Measurements from ENCODE around the gene HNRNPCL1. TPM values are rescaled to one million over a fixed set of nuclear protein-coding genes. Genes with fewer than 3 reads are reported as not detected.
"Not testable (repeated sequence)": the region's sequence is repeated elsewhere in the genome, so short reads cannot be mapped to it uniquely, and the experiment has no call there.

HNRNPCL1 gene
- total and polyA plus RNA-seq, 4 donors, result not detected

- H3K27ac ChIP-seq (ENCODE audit: low read depth in 1 of 2, low read length in 2 of 2); H3K4me1 ChIP-seq (ENCODE audit: control insufficient read depth in 1 of 2, insufficient read depth in 2 of 2, low read length in 2 of 2); H3K4me3 ChIP-seq (ENCODE audit: low read length in 2 of 2); H3K9me3 ChIP-seq (ENCODE audit: control insufficient read depth, low read length); DNase-seq; intact Hi-C loops (cut with DNase I); H3K36me3 ChIP-seq (ENCODE audit: control insufficient read depth in 1 of 2, insufficient read depth in 2 of 2, low read length in 1 of 2); ATAC-seq (ENCODE audit: low FRiP score); H3K27me3 ChIP-seq (ENCODE audit: control insufficient read depth in 1 of 2, insufficient read depth in 2 of 2, low read length in 1 of 2): not testable (repeated sequence)
- 72 to 77% methylated on average over 6 of the region's 6 CpGs for WGBS, 2 donors
These were observed 29.5 kb downstream of the HNRNPCL1 start for GRCh38 chr1:12819061-12819460.

GRCh38 chr1:12811409-12811784 lies 37.1 kb downstream of the HNRNPCL1 start:
- intact Hi-C loops (cut with DNase I), result no loop called here
- H3K4me1 ChIP-seq (ENCODE audit: control insufficient read depth in 1 of 2, insufficient read depth in 2 of 2, low read length in 2 of 2), result no peaks in the 10 kb centered on the region
- DNase-seq (no peak), ATAC-seq (ENCODE audit: low FRiP score) (no peak)
- H3K9me3 ChIP-seq (ENCODE audit: control insufficient read depth, low read length), result no peaks in the 10 kb centered on the region
- no peak overlapping the region for H3K4me3 ChIP-seq (ENCODE audit: low read length in 2 of 2)
- 52 to 58% methylated on average over 2 of the region's 2 CpGs for WGBS, 2 donors
- peaks cover 0 to 1% of the 10 kb centered on the region in 2 donors for H3K27me3 ChIP-seq (ENCODE audit: control insufficient read depth in 1 of 2, insufficient read depth in 2 of 2, low read length in 1 of 2)
- no peaks in the 10 kb centered on the region for H3K36me3 ChIP-seq (ENCODE audit: control insufficient read depth in 1 of 2, insufficient read depth in 2 of 2, low read length in 1 of 2)
- no peak overlapping the region for H3K27ac ChIP-seq (ENCODE audit: low read depth in 1 of 2, low read length in 2 of 2)

GRCh38 chr1:12810691-12811408 lies 37.7 kb downstream of the HNRNPCL1 start:
- WGBS, 2 donors, result 64 to 69% methylated on average over 5 of the region's 5 CpGs
- intact Hi-C loops (cut with DNase I), result no loop called here
- no peak overlapping the region for H3K4me3 ChIP-seq (ENCODE audit: low read length in 2 of 2)
- DNase-seq, result no peak
- no peaks in the 10 kb centered on the region for H3K4me1 ChIP-seq (ENCODE audit: control insufficient read depth in 1 of 2, insufficient read depth in 2 of 2, low read length in 2 of 2)
- no peaks in the 10 kb centered on the region for H3K36me3 ChIP-seq (ENCODE audit: control insufficient read depth in 1 of 2, insufficient read depth in 2 of 2, low read length in 1 of 2)
- ATAC-seq (ENCODE audit: low FRiP score), result no peak
- H3K27ac ChIP-seq (ENCODE audit: low read depth in 1 of 2, low read length in 2 of 2), result no peak overlapping the region
- peaks cover 0 to 1% of the 10 kb centered on the region in 2 donors for H3K27me3 ChIP-seq (ENCODE audit: control insufficient read depth in 1 of 2, insufficient read depth in 2 of 2, low read length in 1 of 2)
- no peaks in the 10 kb centered on the region for H3K9me3 ChIP-seq (ENCODE audit: control insufficient read depth, low read length)

DNA sequence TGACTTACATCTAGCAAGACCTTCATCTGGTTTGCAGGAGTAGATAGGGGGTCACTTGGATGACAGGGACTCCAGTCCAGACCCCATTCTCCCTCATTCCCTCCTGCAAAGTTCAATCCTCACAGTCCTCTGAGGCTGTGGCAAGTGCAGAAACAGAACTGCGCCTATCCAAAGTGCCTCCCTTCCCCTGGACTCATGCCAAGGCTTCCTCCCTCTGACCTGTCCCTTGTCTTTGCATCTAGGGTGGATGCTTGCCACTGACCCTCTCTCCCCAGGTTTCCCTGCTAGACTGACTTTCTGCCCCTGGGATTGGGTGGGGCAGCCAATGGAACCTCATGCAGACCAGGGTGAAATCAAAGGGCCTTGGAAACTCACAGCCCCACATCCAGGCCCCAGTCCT lies 38.6 kb downstream of the HNRNPCL1 start:
- H3K27ac ChIP-seq (ENCODE audit: low read depth in 1 of 2, low read length in 2 of 2), result no peak overlapping the region
- H3K36me3 ChIP-seq (ENCODE audit: control insufficient read depth in 1 of 2, insufficient read depth in 2 of 2, low read length in 1 of 2), result no peaks in the 10 kb centered on the region
- 87 to 95% methylated on average over 1 of the region's 1 CpG for WGBS, 2 donors
- H3K4me3 ChIP-seq (ENCODE audit: low read length in 2 of 2), result no peak overlapping the region
- DNase-seq (no peak), ATAC-seq (ENCODE audit: low FRiP score) (no peak)
- H3K9me3 ChIP-seq (ENCODE audit: control insufficient read depth, low read length), result no peaks in the 10 kb centered on the region
- intact Hi-C loops (cut with DNase I), result no loop called here
- no peaks in the 10 kb centered on the region for H3K4me1 ChIP-seq (ENCODE audit: control insufficient read depth in 1 of 2, insufficient read depth in 2 of 2, low read length in 2 of 2)
- H3K27me3 ChIP-seq (ENCODE audit: control insufficient read depth in 1 of 2, insufficient read depth in 2 of 2, low read length in 1 of 2), result peaks cover 0 to 1% of the 10 kb centered on the region in 2 donors

- no peaks in the 10 kb centered on the region for H3K36me3 ChIP-seq (ENCODE audit: control insufficient read depth in 1 of 2, insufficient read depth in 2 of 2, low read length in 1 of 2)
- H3K27ac ChIP-seq (ENCODE audit: low read depth in 1 of 2, low read length in 2 of 2), result no peak overlapping the region
- H3K9me3 ChIP-seq (ENCODE audit: control insufficient read depth, low read length), result no peaks in the 10 kb centered on the region
- no peak for DNase-seq
- WGBS, 2 donors, result 73 to 84% methylated on average over 2 of the region's 2 CpGs
- H3K27me3 ChIP-seq (ENCODE audit: control insufficient read depth in 1 of 2, insufficient read depth in 2 of 2, low read length in 1 of 2), result no peaks in the 10 kb centered on the region
- ATAC-seq (ENCODE audit: low FRiP score), result no peak
- no peak overlapping the region for H3K4me3 ChIP-seq (ENCODE audit: low read length in 2 of 2)
- intact Hi-C loops (cut with DNase I), result no loop called here
- no peaks in the 10 kb centered on the region for H3K4me1 ChIP-seq (ENCODE audit: control insufficient read depth in 1 of 2, insufficient read depth in 2 of 2, low read length in 2 of 2)
These were observed 48.8 kb downstream of the HNRNPCL1 start for GRCh38 chr1:12799730-12800129.

DNA sequence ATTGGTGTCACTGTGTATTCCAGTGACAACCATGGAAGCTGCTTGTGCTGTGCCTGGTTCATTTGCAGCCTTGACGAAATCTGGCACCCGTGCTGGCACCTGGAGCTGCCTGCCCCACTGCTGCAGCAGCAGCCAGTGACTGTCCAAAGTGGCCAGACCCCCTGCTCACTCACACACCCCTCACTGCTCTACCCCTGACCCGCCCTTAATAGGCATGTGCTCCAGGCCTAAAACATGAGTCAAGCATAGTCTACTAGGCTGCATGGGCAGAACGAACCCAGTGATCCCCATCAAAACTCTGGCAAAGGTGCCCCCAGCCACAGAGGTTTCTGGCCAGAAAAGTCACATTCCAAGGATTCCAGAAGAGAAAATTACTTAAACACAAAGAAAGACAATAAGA lies 49.6 kb downstream of the HNRNPCL1 start:
- intact Hi-C loops (cut with DNase I), result no loop called here
- Histone ChIP-seq H3K4me3 (ENCODE audit: low read length in 2 of 2) (no peak overlapping the region), H3K4me1 (ENCODE audit: control insufficient read depth in 1 of 2, insufficient read depth in 2 of 2, low read length in 2 of 2) (no peaks in the 10 kb centered on the region), H3K36me3 (ENCODE audit: control insufficient read depth in 1 of 2, insufficient read depth in 2 of 2, low read length in 1 of 2) (no peaks in the 10 kb centered on the region), H3K27me3 (ENCODE audit: control insufficient read depth in 1 of 2, insufficient read depth in 2 of 2, low read length in 1 of 2) (no peaks in the 10 kb centered on the region), H3K9me3 (ENCODE audit: control insufficient read depth, low read length) (no peaks in the 10 kb centered on the region), H3K27ac (ENCODE audit: low read depth in 1 of 2, low read length in 2 of 2) (no peak overlapping the region)
- DNase-seq (no peak), ATAC-seq (ENCODE audit: low FRiP score) (no peak)
- 51 to 68% methylated on average over 4 of the region's 4 CpGs for WGBS, 2 donors

Other genes starting within 250 kb of the HNRNPCL1 start
- 100 to 1,000 TPM; 117 to 325 TPM for gene DHRS3, start 230.5 kb downstream of the HNRNPCL1 start, total RNA-seq
- gene DHRS3, start 230.5 kb downstream of the HNRNPCL1 start, polyA plus RNA-seq, result 10 to 100 TPM; 27.5 to 57.7 TPM
- gene AADACL4, start 204.6 kb downstream of the HNRNPCL1 start, total RNA-seq, result not detected
- gene AADACL4, start 204.6 kb downstream of the HNRNPCL1 start, polyA plus RNA-seq, result not detected
- not detected for gene AADACL3, start 132.6 kb downstream of the HNRNPCL1 start, total RNA-seq
- gene AADACL3, start 132.6 kb downstream of the HNRNPCL1 start, polyA plus RNA-seq, result not detected
- not detected for gene CFAP107, start 102.5 kb downstream of the HNRNPCL1 start, total RNA-seq
- gene CFAP107, start 102.5 kb downstream of the HNRNPCL1 start, polyA plus RNA-seq, result not detected
- gene PRAMEF12, start 75.0 kb downstream of the HNRNPCL1 start, total RNA-seq, result not detected
- not detected for gene PRAMEF12, start 75.0 kb downstream of the HNRNPCL1 start, polyA plus RNA-seq
- gene PRAMEF1, start 57.3 kb downstream of the HNRNPCL1 start, total RNA-seq, result not detected
- gene PRAMEF1, start 57.3 kb downstream of the HNRNPCL1 start, polyA plus RNA-seq, result not detected
- not detected for gene PRAMEF11, start 17.3 kb downstream of the HNRNPCL1 start, total RNA-seq
- gene PRAMEF11, start 17.3 kb downstream of the HNRNPCL1 start, polyA plus RNA-seq, result not detected
- not detected for gene PRAMEF2, start 8.4 kb upstream of the HNRNPCL1 start, total RNA-seq
- gene PRAMEF2, start 8.4 kb upstream of the HNRNPCL1 start, polyA plus RNA-seq, result not detected
- gene PRAMEF4, start 37.5 kb upstream of the HNRNPCL1 start, total RNA-seq, result not detected
- gene PRAMEF4, start 37.5 kb upstream of the HNRNPCL1 start, polyA plus RNA-seq, result not detected
- gene PRAMEF10, start 49.5 kb upstream of the HNRNPCL1 start, total RNA-seq, result not detected
- gene PRAMEF10, start 49.5 kb upstream of the HNRNPCL1 start, polyA plus RNA-seq, result not detected
- gene PRAMEF7, start 67.9 kb upstream of the HNRNPCL1 start, total RNA-seq, result not detected
- under 1 TPM in 1 of 2 donors, not detected in 1; 0.20 TPM for gene PRAMEF7, start 67.9 kb upstream of the HNRNPCL1 start, polyA plus RNA-seq
- gene PRAMEF6, start 98.9 kb upstream of the HNRNPCL1 start, total RNA-seq, result not detected
- not detected for gene PRAMEF6, start 98.9 kb upstream of the HNRNPCL1 start, polyA plus RNA-seq
- gene PRAMEF27, start 207.9 kb upstream of the HNRNPCL1 start, total RNA-seq, result not detected
- not detected for gene PRAMEF27, start 207.9 kb upstream of the HNRNPCL1 start, polyA plus RNA-seq
- gene HNRNPCL3, start 212.0 kb upstream of the HNRNPCL1 start, total RNA-seq, result not detected
- not detected for gene HNRNPCL3, start 212.0 kb upstream of the HNRNPCL1 start, polyA plus RNA-seq
- not detected for gene PRAMEF25, start 222.1 kb upstream of the HNRNPCL1 start, total RNA-seq
- not detected for gene PRAMEF25, start 222.1 kb upstream of the HNRNPCL1 start, polyA plus RNA-seq

Data from aorta (tissue), 5 donors.